ENCODE measurements around the gene PREPL. TPM values are rescaled to one million over a fixed set of nuclear protein-coding genes. Genes with fewer than 3 reads are reported as not detected.

Gene PREPL
- total and polyA plus RNA-seq, 9 of the 15 experiments (the other 6 are each of a cell fraction or from before 2014, with no cell fraction given) = 11.6 to 58.9 (median 27.2) TPM

- peak in 1 of 2 experiments; percentile 52; a peak in 1 of 4 replicates for TF ChIP-seq TBL1XR1 (IDR thresholded peaks at IDR 0.05; ENCODE audit: low read length in 2 of 2)
- TF ChIP-seq VEZF1 (CRISPR knock-in tag; IDR thresholded peaks at IDR 0.05) = peak; percentile 78
- TF ChIP-seq EZH2 (IDR thresholded peaks at IDR 0.05; ENCODE audit: borderline replicate concordance, low read depth, low read length) = no peak
- TF ChIP-seq PHB2 (IDR thresholded peaks at IDR 0.05; ENCODE audit: low read depth) = no peak
- peak; percentile 86 for TF ChIP-seq GABPA (tag; conservative IDR thresholded peaks at IDR 0.05; ENCODE audit: low read depth)
- TF ChIP-seq TAF7 (tag; IDR thresholded peaks at IDR 0.05) = peak; percentile 80
- 0 out of 2 replicates have a peak, but pooled peaks have one; percentile 18 for TF ChIP-seq ZNF24 (IDR thresholded peaks at IDR 0.05)
- peak; percentile 95 for TF ChIP-seq ELF1 (tag; IDR thresholded peaks at IDR 0.05)
- TF ChIP-seq GTF2A2 (tag; IDR thresholded peaks at IDR 0.05) = no peak
- TF ChIP-seq ZEB2 (IDR thresholded peaks at IDR 0.05) = peak; percentile 79
- TF ChIP-seq REST (IDR thresholded peaks at IDR 0.05; ENCODE audit: borderline replicate concordance) = peak; percentile 98
- no peak; the same call in 1 of the 2 replicates for TF ChIP-seq REST (CRISPR knock-in tag; IDR thresholded peaks at IDR 0.05; ENCODE audit: low read depth)
- no peak for TF ChIP-seq ESRRB (CRISPR knock-in tag; IDR thresholded peaks at IDR 0.05; ENCODE audit: borderline replicate concordance)
- TF ChIP-seq MAFG (tag; conservative IDR thresholded peaks at IDR 0.05) = no peak
- no peak for TF ChIP-seq ZC3H8 (IDR thresholded peaks at IDR 0.05)
- TF ChIP-seq PHF21A (IDR thresholded peaks at IDR 0.05; ENCODE audit: borderline replicate concordance, low read depth) = peak; percentile 99
- TF ChIP-seq HCFC1 (IDR thresholded peaks at IDR 0.05; ENCODE audit: low read depth, low read length) = peak; percentile 82
- no peak for TF ChIP-seq MLX (CRISPR knock-in tag; conservative IDR thresholded peaks at IDR 0.05)
- peak; percentile 82 for TF ChIP-seq FOXJ2 (tag; IDR thresholded peaks at IDR 0.05)
Observed at GRCh38 chr2:44361330-44362206, at the start of gene PREPL, which contains the start of gene CAMKMT (continued).

Measured in K562 (cell line).